GM12878 (cell line): ENCODE results near the gene SLC7A1. TPM values are rescaled to one million over a fixed set of nuclear protein-coding genes. Genes with fewer than 3 reads are reported as not detected.

Experiments
- ATAC-seq: fragments of 200-7000 bp; cut with Tn5 transposase; 3 replicates; pipeline ENCODE4 v1.9.1; 2020; ENCODE audit warnings: mild to moderate bottlenecking, moderate library complexity
- BruUV-seq: library from RNA; stranded (reverse); fragments of 400-500 nt; replicated peaks from 2 replicates; lab custom pipeline; 2021; lab: Mats Ljungman, UMichigan
- CTCF ChIA-PET: fragments of 300-600 bp; sonication (Branson Sonifier 250); formaldehyde crosslinking; extraction: SDS; loops from one replicate; lab custom pipeline; 2021; ENCODE audit warnings: inconsistent platforms; lab: Yijun Ruan, JAX
- POLR2A ChIA-PET: fragments of 350-600 bp; formaldehyde crosslinking; extraction: SDS; loops from one replicate; lab custom pipeline; 2021; ENCODE audit warnings: inconsistent platforms; lab: Charles Lee
- RAD21 ChIA-PET: fragments of 300-600 bp; sonication (Branson Sonifier 250); formaldehyde crosslinking; loops from one replicate; lab custom pipeline; 2023; ENCODE audit warnings: antibody characterized with exemption; ENCODE audit not compliant: unreplicated experiment; lab: Charles Lee
- SMC1A ChIA-PET: fragments of 300-600 bp; sonication (Branson Sonifier 250); formaldehyde crosslinking; loops from one replicate; lab custom pipeline; 2023; ENCODE audit not compliant: unreplicated experiment, uncharacterized antibody; lab: Charles Lee
- DNase-seq: peaks from one replicate; pipeline ENCODE4 v3.0.0-alpha.2; 2011; ENCODE audit warnings: low read depth, low spot score
- FAIRE-seq: peaks from 3 replicates; lab custom pipeline; 2011; peaks lifted over from hg19 to GRCh38; lab: Jason Lieb, UNC
- H2AFZ ChIP-seq: 2 replicates; pipeline ENCODE4 v1.6.0; 2011; ENCODE audit warnings: low read depth, low read length, control low read depth; ENCODE audit not compliant: control insufficient read depth
- H3K27ac ChIP-seq: 2 replicates; pipeline ENCODE4 v1.5.1; 2011; ENCODE audit warnings: control low read depth; ENCODE audit not compliant: control insufficient read depth, insufficient read depth
- H3K27me3 ChIP-seq, 2 experiments: replicated peaks in 1 of 2; 2 replicates each; pipeline versions ENCODE4 v1.6.0 to v1.6.1; 2011; ENCODE audit warnings: low read length in 1 of 2; ENCODE audit not compliant: control insufficient read depth in 2 of 2, insufficient read depth in 2 of 2
- H3K36me3 ChIP-seq, 2 experiments: 2 replicates each; pipeline ENCODE4 v1.5.1; 2011; ENCODE audit warnings: low read length in 1 of 2; ENCODE audit not compliant: control insufficient read depth in 2 of 2, insufficient read depth in 2 of 2
- H3K4me1 ChIP-seq: 2 replicates; pipeline ENCODE4 v1.6.1; 2011; ENCODE audit warnings: mild to moderate bottlenecking, low read length, moderate library complexity, mixed read lengths; ENCODE audit not compliant: control insufficient read depth, insufficient read depth
- H3K4me2 ChIP-seq: 2 replicates; pipeline ENCODE4 v1.6.0; 2011; ENCODE audit warnings: control low read depth; ENCODE audit not compliant: control insufficient read depth, insufficient read depth
- H3K4me3 ChIP-seq: fragments of 200-600 bp; sonication (generic); 2 replicates; pipeline ENCODE4 v1.5.1; 2016
- H3K79me2 ChIP-seq: 2 replicates; pipeline ENCODE4 v1.6.0; 2011; ENCODE audit warnings: low read length; ENCODE audit not compliant: control insufficient read depth, insufficient read depth
- H3K9ac ChIP-seq: 2 replicates; pipeline ENCODE4 v1.8.0; 2011; ENCODE audit warnings: low read length, control low read depth, mixed read lengths; ENCODE audit not compliant: control insufficient read depth, insufficient read depth
- H3K9me3 ChIP-seq: replicated peaks from 3 replicates; pipeline ENCODE4 v1.5.1; 2011; ENCODE audit warnings: mild to moderate bottlenecking, low read length; ENCODE audit not compliant: control insufficient read depth, insufficient read depth
- H4K20me1 ChIP-seq: 2 replicates; pipeline ENCODE4 v1.6.0; 2011; ENCODE audit not compliant: control insufficient read depth, insufficient read depth
- ASH2L ChIP-seq: fragments of 300-600, 200-600 bp; sonication (generic); IDR thresholded peaks from 2 replicates; pipeline ENCODE4 v1.6.1; 2017; ENCODE audit warnings: low read depth, mild to moderate bottlenecking, borderline replicate concordance
- BCL11A ChIP-seq: IDR thresholded peaks from 2 replicates; pipeline ENCODE4 v1.6.1; 2011; ENCODE audit warnings: low read depth, low read length
- BHLHE40 ChIP-seq, 2 experiments: fragments of 450-650 bp in 1 of 2; IDR thresholded peaks; 2 replicates each; pipeline ENCODE4 v1.6.1; 2011 to 2017; ENCODE audit warnings: low read depth in 2 of 2, borderline replicate concordance in 1 of 2, improper control_type of control experiment in 1 of 2, low read length in 1 of 2, mild to moderate bottlenecking in 1 of 2
- CBFB ChIP-seq: IDR thresholded peaks from 2 replicates; pipeline ENCODE4 v1.6.1; 2016; ENCODE audit warnings: antibody characterized with exemption, low read depth
- CREB1 ChIP-seq: IDR thresholded peaks from 2 replicates; pipeline ENCODE4 v1.6.1; 2012; ENCODE audit warnings: low read depth, mild to moderate bottlenecking, inconsistent platforms
- FOS ChIP-seq: IDR thresholded peaks from 3 replicates; pipeline ENCODE4 v1.6.1; 2011; ENCODE audit warnings: borderline replicate concordance; ENCODE audit not compliant: insufficient read length; ENCODE audit errors: extremely low read depth
- IKZF1 ChIP-seq: fragments of 450-650 bp; conservative IDR thresholded peaks from 2 replicates; pipeline ENCODE4 v1.6.1; 2017; ENCODE audit warnings: antibody characterized with exemption, mild to moderate bottlenecking
- KAT2A ChIP-seq: conservative IDR thresholded peaks from 2 replicates; pipeline ENCODE4 v1.6.1; 2011; ENCODE audit warnings: low read depth, low read length; ENCODE audit not compliant: control insufficient read depth
- PAX8 ChIP-seq: fragments of 450-650 bp; IDR thresholded peaks from 2 replicates; pipeline ENCODE4 v1.6.1; 2017; ENCODE audit warnings: mild to moderate bottlenecking, moderate library complexity
- POLR2AphosphoS5 ChIP-seq: IDR thresholded peaks from 2 replicates; pipeline ENCODE4 v1.6.1; 2011; ENCODE audit warnings: mild to moderate bottlenecking, low read length, inconsistent platforms
- RUNX3 ChIP-seq: IDR thresholded peaks from 2 replicates; pipeline ENCODE4 v1.6.1; 2012; ENCODE audit warnings: low read length, inconsistent platforms
- SMAD1 ChIP-seq: fragments of 450-650 bp; IDR thresholded peaks from 2 replicates; pipeline ENCODE4 v1.6.1; 2018; ENCODE audit warnings: mild to moderate bottlenecking, low read depth; ENCODE audit not compliant: partially characterized antibody
- ZZZ3 ChIP-seq: IDR thresholded peaks from 2 replicates; pipeline ENCODE4 v1.6.1; 2011; ENCODE audit warnings: low read depth; ENCODE audit not compliant: control insufficient read depth, insufficient read length
- WGBS: methylation state at CpG from one replicate; pipeline ENCODE4 v1.1.6; 2016; ENCODE audit warnings: low lambda C conversion rate; ENCODE audit not compliant: insufficient replicate concordance, insufficient coverage; ENCODE audit errors: missing lambda C conversion rate; 5-methylcytosine and 5-hydroxymethylcytosine counted together
- in situ Hi-C: fragments of 300-500 bp; cut with MboI; formaldehyde crosslinking; loops from 9 replicates; pipeline ENCODE4 v1.14.3; 2018; ENCODE audit warnings: mixed read lengths
- intact Hi-C: fragments of 100-400 bp; cut with micrococcal nuclease; formaldehyde crosslinking; loops from one replicate; pipeline ENCODE4 v1.14.2; 2022; ENCODE audit not compliant: unreplicated experiment
- polyA plus RNA-seq, 11 experiments: library from polyadenylated mRNA; depleted of rRNA in 4 of 11; unstranded in 6 of 11; stranded (reverse) in 5 of 11; fragments of >200 nt; fragmentation: Nextera tagmentation in 4 of 11; fragmentation: Illumina TruSeq in 1 of 11; extraction: Ambion mirVana in 4 of 11; extraction: Trizol in 1 of 11; gene quantifications; 1 replicate in 1 of 11; 2 replicates in 10 of 11; pipeline versions ENCODE4 v1.2.1 to v1.2.3, GENCODE V29; 2011 to 2016; ENCODE audit warnings: inconsistent platforms in 2 of 11, missing spikeins in 2 of 11, low read depth in 1 of 11
- total RNA-seq, 4 experiments: library from RNA; depleted of rRNA in 3 of 4; stranded (reverse); fragments of >200 nt in 3 of 4; fragmentation: Illumina TruSeq in 1 of 4; extraction: Trizol in 1 of 4; gene quantifications; 2 replicates each; pipeline versions ENCODE4 v1.2.1 to v1.2.3, GENCODE V29; 2013 to 2021
- TF ChIP-seq, protein P1 (sequence below): fragments of 450-650 bp; conservative IDR thresholded peaks from 2 replicates; pipeline ENCODE4 v1.6.1; 2017; ENCODE audit warnings: mild to moderate bottlenecking, moderate library complexity
- TF ChIP-seq, protein P2 (sequence below): fragments of 450-650 bp; IDR thresholded peaks from 2 replicates; pipeline ENCODE4 v1.6.1; 2016; ENCODE audit warnings: mild to moderate bottlenecking, moderate library complexity, borderline replicate concordance
- TF ChIP-seq, protein P3 (sequence below): fragments of 450-650 bp; IDR thresholded peaks from 2 replicates; pipeline ENCODE4 v1.6.1; 2017; ENCODE audit warnings: mild to moderate bottlenecking

SLC7A1 gene
- total and polyA plus RNA-seq, 10 of the 15 experiments (the other 5 are each of a cell fraction or from before 2014, with no cell fraction given): 6.4 to 91.7 (median 23.4) TPM

DNA sequence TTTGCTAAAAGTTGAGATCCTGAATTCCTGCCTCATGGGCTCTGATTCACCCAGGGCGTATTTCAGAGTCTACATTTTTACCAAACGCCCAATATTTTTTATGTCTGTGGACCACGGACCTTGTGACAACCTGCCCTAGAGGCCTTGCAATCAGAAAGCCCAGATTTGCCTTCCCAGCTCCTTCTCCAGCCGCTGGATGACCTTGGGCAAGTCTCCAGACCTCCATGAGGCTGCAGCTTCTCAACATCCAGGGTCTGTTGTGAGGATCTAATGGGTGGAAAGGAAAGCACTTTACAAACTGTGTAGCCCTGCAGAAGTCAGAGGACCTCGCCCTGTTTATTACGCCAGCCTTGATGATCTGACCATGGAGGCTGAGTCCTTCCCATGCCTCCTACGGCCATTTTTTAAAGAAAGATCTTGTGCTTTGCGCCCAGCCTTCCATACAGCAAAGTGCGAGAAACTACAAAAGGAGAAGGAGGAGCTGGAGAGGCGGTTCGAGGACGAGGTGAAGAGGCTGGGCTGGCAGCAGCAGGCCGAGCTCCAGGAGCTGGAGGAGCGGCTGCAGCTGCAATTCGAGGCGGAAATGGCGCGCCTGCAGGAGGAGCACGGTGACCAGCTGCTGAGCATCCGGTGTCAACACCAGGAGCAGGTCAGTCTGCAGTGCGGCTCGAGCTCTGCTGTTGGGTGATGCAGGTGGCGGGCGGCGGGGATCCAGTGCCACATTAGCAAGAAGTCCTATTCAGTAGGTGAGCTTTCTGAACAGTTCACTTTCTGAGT, 115.6 kb downstream of the SLC7A1 start:
- WGBS: 55% methylated on average over 23 of the region's 25 CpGs
- BruUV-seq: no TSS peak
- H2AFZ ChIP-seq: no peak overlapping the region
- H3K4me2 ChIP-seq: no peak overlapping the region
- no peaks in the 10 kb centered on the region; a peak in 1 of 4 replicates for H3K27me3 ChIP-seq
- H3K9ac ChIP-seq: no peak overlapping the region
- ChIA-PET SMC1A (interaction anchor here (0.9 kb wide), 1 partner anchor 103 kb away, joined by 3 read pairs; no protein-coding TSS in a partner anchor), CTCF (interaction anchor here (1.1 to 1.9 kb wide), 3 partner anchors 9 to 21 kb away, joined by 4 read pairs; no protein-coding TSS in a partner anchor), POLR2A (no interaction called here), RAD21 (no interaction called here)
- no peak overlapping the region for H3K4me3 ChIP-seq
- ATAC-seq (no peak), FAIRE-seq (no peak), DNase-seq (no peak)
- intact Hi-C loops (loop anchor here (10.0 kb wide), 1 partner anchor 225 kb away; no protein-coding TSS in a partner anchor), in situ Hi-C loops (no loop called here)
- no peaks in the 10 kb centered on the region for H3K36me3 ChIP-seq
- no peaks in the 10 kb centered on the region for H3K79me2 ChIP-seq
- no peaks in the 10 kb centered on the region for H3K4me1 ChIP-seq
- H3K27ac ChIP-seq: no peak overlapping the region
- H4K20me1 ChIP-seq: no peaks in the 10 kb centered on the region
- no peaks in the 10 kb centered on the region for H3K9me3 ChIP-seq
- TF ChIP-seq, protein P1, sequence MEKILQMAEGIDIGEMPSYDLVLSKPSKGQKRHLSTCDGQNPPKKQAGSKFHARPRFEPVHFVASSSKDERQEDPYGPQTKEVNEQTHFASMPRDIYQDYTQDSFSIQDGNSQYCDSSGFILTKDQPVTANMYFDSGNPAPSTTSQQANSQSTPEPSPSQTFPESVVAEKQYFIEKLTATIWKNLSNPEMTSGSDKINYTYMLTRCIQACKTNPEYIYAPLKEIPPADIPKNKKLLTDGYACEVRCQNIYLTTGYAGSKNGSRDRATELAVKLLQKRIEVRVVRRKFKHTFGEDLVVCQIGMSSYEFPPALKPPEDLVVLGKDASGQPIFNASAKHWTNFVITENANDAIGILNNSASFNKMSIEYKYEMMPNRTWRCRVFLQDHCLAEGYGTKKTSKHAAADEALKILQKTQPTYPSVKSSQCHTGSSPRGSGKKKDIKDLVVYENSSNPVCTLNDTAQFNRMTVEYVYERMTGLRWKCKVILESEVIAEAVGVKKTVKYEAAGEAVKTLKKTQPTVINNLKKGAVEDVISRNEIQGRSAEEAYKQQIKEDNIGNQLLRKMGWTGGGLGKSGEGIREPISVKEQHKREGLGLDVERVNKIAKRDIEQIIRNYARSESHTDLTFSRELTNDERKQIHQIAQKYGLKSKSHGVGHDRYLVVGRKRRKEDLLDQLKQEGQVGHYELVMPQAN: no peak
- TF ChIP-seq BHLHE40 (IDR thresholded peaks at IDR 0.05; ENCODE audit: borderline replicate concordance in 1 of 2, low read depth in 2 of 2, low read length in 1 of 2) (no peak), ASH2L (no peak), PAX8 (no peak), ZZZ3 (no peak), RUNX3 (no peak), KAT2A (no peak), POLR2AphosphoS5 (no peak), CBFB (no peak), CREB1 (no peak), BCL11A (no peak), SMAD1 (no peak), FOS (no peak), IKZF1 (no peak)
- TF ChIP-seq, protein P2, sequence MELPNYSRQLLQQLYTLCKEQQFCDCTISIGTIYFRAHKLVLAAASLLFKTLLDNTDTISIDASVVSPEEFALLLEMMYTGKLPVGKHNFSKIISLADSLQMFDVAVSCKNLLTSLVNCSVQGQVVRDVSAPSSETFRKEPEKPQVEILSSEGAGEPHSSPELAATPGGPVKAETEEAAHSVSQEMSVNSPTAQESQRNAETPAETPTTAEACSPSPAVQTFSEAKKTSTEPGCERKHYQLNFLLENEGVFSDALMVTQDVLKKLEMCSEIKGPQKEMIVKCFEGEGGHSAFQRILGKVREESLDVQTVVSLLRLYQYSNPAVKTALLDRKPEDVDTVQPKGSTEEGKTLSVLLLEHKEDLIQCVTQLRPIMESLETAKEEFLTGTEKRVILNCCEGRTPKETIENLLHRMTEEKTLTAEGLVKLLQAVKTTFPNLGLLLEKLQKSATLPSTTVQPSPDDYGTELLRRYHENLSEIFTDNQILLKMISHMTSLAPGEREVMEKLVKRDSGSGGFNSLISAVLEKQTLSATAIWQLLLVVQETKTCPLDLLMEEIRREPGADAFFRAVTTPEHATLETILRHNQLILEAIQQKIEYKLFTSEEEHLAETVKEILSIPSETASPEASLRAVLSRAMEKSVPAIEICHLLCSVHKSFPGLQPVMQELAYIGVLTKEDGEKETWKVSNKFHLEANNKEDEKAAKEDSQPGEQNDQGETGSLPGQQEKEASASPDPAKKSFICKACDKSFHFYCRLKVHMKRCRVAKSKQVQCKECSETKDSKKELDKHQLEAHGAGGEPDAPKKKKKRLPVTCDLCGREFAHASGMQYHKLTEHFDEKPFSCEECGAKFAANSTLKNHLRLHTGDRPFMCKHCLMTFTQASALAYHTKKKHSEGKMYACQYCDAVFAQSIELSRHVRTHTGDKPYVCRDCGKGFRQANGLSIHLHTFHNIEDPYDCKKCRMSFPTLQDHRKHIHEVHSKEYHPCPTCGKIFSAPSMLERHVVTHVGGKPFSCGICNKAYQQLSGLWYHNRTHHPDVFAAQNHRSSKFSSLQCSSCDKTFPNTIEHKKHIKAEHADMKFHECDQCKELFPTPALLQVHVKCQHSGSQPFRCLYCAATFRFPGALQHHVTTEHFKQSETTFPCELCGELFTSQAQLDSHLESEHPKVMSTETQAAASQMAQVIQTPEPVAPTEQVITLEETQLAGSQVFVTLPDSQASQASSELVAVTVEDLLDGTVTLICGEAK: no peak
- TF ChIP-seq, protein P3, sequence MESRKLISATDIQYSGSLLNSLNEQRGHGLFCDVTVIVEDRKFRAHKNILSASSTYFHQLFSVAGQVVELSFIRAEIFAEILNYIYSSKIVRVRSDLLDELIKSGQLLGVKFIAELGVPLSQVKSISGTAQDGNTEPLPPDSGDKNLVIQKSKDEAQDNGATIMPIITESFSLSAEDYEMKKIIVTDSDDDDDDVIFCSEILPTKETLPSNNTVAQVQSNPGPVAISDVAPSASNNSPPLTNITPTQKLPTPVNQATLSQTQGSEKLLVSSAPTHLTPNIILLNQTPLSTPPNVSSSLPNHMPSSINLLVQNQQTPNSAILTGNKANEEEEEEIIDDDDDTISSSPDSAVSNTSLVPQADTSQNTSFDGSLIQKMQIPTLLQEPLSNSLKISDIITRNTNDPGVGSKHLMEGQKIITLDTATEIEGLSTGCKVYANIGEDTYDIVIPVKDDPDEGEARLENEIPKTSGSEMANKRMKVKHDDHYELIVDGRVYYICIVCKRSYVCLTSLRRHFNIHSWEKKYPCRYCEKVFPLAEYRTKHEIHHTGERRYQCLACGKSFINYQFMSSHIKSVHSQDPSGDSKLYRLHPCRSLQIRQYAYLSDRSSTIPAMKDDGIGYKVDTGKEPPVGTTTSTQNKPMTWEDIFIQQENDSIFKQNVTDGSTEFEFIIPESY: no peak
